GM21786 (cell line): Measurements from ENCODE around the gene PPIA.
A peak's percentile ranks its signal among the peaks of the same experiment; 100 is the strongest.
"Not testable (repeated sequence)": the region's sequence is repeated elsewhere in the genome, so short reads cannot be mapped to it uniquely, and the experiment has no call there.

Experiments used
- ATAC-seq: cut with Tn5 transposase; IDR thresholded peaks from one replicate; pipeline ENCODE4 v1.9.1; 2021; ENCODE audit not compliant: unreplicated experiment

Gene PPIA

DNA sequence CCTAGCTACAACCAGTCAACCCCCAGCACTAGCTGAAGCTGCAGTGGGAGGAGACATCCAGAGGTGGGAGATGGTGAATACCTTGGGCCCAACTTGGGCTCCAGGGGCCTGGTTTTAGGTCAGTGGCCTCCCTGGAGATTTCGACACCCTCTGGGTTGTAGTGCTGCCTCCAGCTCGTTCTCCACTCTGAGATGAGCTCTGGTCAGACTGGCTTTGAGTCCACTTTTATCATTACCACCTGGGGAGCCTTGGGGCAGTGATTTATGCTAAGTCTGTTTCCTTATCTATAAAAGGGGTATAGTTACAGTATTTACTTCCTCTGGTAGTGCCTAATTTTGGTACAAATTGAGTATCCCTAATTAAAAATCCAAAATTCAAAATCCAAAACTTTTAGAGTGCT is 22.8 kb downstream of the PPIA start:
- ATAC-seq, result no peak

DNA sequence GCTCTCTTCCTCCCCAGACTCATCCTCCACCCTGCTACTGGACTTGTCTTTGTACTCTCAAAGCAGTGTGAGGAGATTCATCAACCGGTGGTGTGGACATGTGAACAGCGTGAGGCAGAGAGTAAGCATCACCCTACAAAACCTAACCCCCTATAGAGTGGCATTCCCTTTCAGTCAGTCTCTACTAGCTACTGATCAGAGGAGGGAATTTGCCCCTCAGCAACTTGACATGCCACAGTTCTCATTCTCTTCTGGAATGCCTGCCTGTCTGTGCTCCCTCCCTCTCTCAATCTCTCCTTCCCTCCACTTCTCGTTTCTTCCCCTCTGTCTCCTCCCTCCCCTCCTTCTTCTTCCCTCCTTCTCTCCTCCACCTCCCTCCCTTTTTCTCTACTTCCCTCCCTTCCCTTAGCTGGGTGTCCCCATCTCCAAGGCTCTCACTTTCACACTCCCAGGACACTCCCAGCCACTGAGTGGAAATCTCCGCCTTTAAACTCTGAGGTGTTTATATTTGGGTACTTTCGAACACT is 26.8 kb downstream of the PPIA start:
- ATAC-seq, result no peak

DNA sequence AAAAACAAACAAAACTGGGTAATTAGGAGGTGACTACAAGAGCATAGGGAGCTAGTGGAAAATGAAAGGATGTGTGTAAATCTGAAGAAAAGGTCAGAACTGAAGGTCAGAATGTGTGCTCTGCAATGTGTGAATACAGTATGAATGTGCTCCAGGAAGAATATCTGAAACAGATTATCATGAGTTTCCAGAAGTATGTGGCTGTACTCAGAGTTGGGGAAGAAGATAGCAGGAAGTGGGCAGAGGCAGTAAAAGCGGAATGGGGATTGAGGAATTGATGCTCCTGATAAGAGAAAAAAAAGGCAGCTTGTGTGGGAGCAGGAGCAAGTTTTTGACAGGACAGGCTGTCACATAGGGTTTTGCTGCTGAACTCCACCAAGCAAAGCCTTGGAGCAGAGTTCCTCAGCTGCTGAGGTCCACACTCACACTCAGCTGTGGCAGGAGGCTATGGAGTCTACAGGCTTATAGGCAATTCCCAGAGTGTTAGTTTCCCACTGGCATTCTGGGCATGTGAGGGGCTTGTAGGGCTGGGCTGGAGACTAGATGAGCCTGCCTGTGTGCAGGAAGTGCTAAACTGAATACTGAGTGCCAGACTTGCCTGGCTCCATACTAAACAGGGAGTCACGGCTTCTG is 28.5 kb downstream of the PPIA start:
- no peak for ATAC-seq

DNA sequence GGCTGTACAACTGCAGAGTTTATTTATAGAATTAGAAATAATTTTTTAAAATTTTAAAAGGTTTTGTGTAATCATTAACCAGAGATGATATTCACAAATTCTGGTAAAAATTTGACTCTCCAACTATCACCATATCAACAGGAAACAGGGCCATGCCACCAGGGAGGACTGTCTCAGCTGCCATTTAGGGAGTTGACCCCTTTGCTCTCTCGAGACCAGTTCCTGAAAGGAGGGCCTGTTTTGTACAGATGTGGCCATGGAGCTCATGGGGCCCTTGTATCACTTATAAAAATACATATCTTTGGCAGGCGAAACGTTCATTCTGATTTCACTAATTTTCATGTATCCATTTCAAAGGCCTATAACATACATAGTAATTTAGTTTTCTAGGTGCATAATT is 31.1 kb downstream of the PPIA start:
- no peak for ATAC-seq

DNA sequence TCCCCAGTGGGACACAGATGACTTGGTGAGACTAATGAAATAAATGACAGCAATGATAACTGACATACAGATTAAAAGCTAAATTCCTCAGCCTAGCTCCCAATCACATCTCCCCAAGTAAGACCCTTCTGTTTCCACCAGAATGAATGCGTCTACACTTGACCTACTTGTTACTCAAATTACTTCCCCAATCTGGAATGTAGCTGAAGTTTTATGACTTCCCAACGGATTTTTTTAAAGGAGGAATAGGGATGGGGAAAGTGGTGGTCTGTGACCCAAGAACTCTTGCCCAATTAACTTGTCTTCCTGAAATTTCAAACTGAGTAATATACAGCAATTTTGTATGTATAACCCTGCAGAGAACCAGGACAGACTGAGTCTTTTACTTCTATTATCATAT is 42.3 kb downstream of the PPIA start:
- ATAC-seq, result no peak

DNA sequence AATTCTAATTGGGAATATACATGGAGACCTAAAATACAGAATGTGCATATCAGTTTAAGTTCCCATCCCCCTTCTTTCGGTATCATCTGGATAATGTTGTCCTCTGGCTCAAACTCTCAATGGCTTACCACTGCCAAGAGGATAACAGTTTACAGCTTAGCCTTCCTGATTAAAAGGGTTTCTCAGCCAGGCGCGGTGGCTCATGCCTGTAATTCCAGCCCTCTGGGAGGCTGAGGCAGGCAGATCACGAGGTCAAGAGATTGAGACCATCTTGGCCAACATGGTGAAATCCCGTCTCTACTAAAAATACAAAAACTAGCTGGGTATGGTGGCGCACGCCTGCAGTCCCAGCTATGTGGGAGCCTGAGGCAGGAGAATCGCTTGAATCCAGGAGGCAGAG is 46.2 kb downstream of the PPIA start:
- ATAC-seq, result not testable (repeated sequence)

DNA sequence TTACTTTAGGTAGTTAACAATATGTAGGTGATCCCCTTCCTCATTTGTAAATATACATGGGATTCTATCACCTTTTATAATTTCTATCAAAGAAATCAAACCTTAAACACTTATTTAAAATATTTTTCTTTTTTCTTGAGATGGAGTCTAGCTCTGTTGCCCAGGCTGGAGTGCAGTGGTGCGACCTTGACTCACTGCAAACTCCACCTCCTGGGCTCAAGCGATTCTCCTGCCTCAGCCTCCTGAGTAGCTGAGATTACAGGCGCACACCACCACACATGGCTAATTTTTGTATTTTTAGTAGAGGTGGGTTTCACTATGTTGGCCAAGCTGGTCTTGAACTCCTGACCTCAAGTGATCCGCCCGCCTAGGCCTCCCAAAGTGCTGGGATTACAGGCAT is 47.0 kb downstream of the PPIA start:
- ATAC-seq, result not testable (repeated sequence)

DNA sequence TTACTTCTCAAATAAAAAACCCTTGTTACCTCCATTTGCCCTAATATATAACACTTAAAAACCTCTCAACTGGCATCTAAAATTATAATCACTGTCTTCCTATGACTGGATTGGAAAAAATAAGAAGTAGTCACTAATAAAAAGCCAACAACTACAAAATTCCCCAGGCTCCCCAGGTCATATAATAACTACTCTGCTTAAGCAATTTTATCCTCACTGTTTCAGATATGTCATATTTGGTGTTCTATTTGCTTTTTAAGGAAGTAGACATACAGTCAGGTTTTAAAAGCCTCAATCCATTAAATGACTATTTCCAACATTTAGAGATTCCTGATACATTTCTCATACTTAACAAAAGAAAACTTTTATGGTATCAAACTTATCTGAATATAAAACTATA is 49.0 kb downstream of the PPIA start:
- ATAC-seq, result no peak

DNA sequence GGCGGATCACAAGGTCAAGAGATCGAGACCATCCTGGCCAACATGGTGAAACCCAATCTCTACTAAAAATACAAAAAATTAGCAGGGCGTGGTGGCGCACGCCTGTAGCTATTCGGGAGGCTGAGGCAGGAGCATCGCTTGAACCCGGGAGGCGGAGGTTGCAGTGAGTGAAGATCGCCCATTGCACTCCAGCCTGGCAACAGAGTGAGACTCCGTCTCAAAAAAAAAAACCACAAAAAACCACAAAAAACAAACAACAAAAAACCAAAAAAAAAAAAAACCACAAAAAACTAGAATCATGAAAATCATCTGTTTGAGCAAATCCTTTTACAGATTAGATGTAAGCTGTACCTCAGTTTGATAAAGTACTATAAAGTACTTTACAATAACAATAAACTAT is 49.9 kb downstream of the PPIA start:
- not testable (repeated sequence) for ATAC-seq

DNA sequence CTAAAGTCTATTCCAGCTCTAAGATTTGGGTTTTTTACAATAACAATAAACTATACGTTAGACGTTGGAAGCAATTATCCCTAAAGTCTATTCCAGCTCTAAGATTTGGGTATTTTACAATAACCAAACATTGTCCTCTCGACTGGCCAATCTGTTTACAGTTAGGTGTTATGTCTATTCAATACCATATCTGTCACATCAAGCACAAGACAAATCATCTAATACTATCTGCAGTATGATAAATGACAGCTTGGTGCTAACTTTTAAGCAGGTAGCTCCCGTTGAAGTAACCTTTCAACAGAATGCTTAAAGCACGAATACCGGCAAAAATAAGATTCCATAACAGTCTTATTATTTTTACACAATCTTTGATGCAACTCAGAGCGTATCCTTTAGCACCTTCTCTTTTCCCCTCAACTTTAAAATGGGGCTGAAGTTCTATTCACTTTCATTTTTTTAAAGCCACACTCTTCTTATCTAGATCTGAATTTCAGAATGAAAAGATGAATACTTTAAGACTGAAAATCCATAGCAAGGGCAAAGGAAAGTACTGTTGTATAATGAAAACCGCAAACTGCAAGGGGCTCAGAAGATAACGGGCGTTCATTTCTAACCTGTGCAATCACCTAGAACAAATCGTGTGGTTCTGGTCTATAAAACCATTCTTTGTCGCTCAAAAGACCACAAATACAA is 50.5 kb downstream of the PPIA start:
- peak; percentile 6 for ATAC-seq

DNA sequence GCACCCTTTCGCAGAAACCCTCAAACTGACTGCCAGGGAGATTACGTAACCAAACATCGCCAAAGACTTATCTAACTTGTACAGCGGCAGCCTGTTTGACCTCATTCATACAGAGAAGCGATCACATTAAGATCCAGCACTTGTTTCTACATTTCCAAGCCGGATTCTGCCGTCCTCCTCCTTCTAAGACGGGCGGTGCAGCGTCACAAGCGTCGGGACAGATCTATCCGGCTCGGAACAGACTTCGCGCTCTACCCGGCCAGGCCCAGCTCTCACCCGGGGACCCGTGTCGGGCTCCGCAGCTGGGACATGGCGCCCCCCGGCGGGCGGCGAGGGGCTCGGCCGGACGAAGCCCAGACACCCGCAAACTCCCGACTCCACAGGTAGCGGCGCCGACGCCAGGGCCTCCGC is 51.0 kb downstream of the PPIA start:
- peak; percentile 58 for ATAC-seq

DNA sequence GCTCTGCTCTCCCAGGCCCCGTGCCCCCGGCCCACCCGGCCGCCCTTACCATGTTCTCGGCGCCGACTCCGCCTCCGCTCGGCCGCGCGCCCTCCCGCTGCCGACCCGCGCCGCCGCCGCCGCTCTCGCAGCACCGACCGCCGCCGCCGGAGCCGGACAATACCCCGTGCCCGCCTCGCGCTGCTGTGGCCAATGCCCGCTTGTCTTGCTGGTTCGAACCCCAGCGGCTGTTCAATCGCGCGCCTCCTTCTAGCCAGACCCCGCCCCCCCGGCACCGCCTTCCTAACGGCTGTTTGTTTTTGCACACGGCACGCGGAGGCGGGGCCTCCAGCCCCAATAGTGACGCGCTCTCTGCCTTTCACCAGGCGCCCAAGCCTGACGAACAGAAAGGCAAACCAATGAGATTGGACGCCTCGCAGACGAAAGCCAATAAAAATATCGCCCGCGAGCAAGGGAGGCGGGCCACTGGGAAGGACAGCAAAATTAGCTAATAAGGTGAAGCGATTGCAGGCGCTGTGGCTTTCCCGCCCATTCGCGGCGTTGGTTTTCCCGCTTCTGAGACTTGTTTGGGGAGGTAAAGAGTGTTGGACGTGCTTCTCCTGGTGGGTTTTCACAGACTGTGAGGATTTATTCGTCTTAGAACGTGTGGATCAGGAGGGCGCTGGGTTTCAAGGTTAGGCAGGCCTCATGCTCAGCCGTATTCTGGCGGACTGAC is 51.6 kb downstream of the PPIA start, which contains the start of gene H2AZ2:
Gene H2AZ2, minus strand, starts transcription at position 168 of the 715 bp plus-strand sequence. Its CDS starts 116 bp downstream, at position 52.
- peak; percentile 84 for ATAC-seq

DNA sequence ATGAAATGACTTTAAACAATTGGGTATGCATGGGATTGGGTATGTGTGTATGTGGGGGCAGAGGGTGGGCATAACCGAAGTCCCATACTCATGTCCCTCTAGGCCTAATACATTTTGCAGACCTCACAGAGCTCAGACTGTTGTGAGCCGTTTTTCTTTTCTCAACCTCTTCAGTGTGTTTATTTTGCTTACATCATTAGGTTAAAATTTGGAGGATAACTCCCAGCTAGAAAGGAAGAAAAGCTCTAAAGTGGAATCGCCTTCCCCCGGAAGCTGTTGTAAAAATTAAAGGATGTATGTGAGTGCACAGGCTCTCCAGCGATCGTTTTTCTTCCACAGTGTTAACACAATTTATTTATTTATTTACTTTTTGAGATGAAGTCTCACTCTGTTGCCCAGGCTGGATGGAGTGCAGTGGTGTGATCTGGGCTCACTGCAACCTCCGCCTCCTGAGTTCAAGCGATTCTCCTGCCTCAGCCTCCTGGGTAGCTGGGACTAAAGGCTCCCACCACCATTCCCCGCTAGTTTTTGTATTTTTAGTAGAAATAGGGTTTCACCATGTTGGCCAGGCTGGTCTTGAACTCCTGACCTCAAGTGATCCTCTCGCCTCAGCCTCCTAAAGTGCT is 52.9 kb downstream of the PPIA start:
- ATAC-seq, result no peak

DNA sequence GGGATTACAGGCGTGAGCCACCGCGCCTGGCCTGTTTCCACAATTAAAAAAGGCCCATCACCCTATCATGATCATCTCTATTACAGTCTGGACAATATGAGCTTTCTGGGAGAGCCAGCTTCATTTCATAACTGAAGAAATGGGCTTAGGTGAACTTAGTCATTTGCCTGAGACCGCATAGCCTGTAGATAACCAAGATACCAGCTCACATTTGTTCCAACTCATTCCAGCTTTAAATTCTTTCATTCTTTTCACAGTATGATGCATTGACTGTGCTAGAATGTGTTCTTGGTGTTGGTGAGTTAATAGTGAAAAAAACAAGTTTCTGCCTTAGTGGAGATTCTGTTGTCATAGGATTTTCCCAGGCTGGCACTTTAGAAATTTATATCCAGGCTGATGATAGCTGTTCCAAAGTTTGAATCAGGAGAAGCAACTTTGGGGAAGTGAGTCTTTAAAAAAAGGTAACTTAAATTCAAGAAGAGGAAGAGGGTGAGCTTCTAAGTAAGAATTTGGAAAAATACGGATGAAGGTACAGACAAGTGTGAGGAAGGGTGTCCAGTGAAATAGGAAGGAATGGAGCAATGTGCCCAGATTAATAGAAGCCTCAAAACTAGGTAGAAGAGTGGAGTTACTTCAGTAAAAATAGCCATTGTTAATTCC is 53.5 kb downstream of the PPIA start:
- ATAC-seq, result no peak

DNA sequence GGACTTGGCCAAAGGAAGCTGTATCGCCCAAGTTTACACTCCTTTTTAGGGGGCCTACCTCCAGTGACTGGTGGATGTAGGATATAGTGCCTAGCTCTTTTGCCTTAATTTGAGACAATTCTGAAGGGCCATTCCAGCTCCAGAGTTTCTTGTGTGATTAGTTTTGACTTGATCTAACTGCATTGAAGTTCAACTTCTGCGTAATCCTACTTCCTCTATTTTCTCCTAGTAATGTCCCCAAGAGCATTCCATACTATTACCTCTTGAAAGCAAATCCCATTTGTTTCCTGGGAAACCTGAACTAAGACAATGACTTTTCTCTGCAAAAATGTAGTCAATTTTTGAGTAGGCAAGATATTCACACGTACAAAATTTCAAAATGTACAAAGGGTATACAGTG is 56.1 kb downstream of the PPIA start:
- ATAC-seq, result no peak
